Smooth muscle cell (in vitro differentiated cells): Measurements from ENCODE around the gene CFAP100. TPM values are rescaled to one million over a fixed set of nuclear protein-coding genes. Genes with fewer than 3 reads are reported as not detected.

ENCODE experiments used
- DNase-seq: peaks from one replicate; lab custom pipeline; 2025; ENCODE audit not compliant: unreplicated experiment; lab: John Stamatoyannopoulos, UW
- H2AFZ ChIP-seq: fragments of 200-600 bp; sonication (generic); 2 replicates; pipeline ENCODE4 v1.6.0; 2016; ENCODE audit warnings: antibody characterized with exemption, low read depth, mild to moderate bottlenecking
- H3F3A ChIP-seq: fragments of 200-600 bp; sonication (generic); 2 replicates; pipeline ENCODE4 v1.6.0; 2017; ENCODE audit warnings: antibody characterized with exemption, low read depth
- H3K27ac ChIP-seq: fragments of 200-600 bp; sonication (generic); 2 replicates; pipeline ENCODE4 v1.5.1; 2016; ENCODE audit warnings: low read depth, mild to moderate bottlenecking
- H3K27me3 ChIP-seq: fragments of 200-600 bp; sonication (generic); 2 replicates; pipeline ENCODE4 v1.6.1; 2016; ENCODE audit warnings: low read depth, mild to moderate bottlenecking
- H3K36me3 ChIP-seq: fragments of 200-600 bp; sonication (generic); 2 replicates; pipeline ENCODE4 v1.5.1; 2016; ENCODE audit warnings: low read depth
- H3K4me1 ChIP-seq: fragments of 200-600 bp; sonication (generic); 2 replicates; pipeline ENCODE4 v1.5.1; 2016; ENCODE audit warnings: low read depth
- H3K4me2 ChIP-seq: fragments of 200-600 bp; sonication (generic); 2 replicates; pipeline ENCODE4 v1.6.0; 2016; ENCODE audit warnings: mild to moderate bottlenecking
- H3K4me3 ChIP-seq: fragments of 200-600 bp; sonication (generic); 2 replicates; pipeline ENCODE4 v1.5.1; 2016; ENCODE audit warnings: mild to moderate bottlenecking
- H3K79me2 ChIP-seq: fragments of 200-600 bp; sonication (generic); 2 replicates; pipeline ENCODE4 v1.6.0; 2016; ENCODE audit warnings: low read depth, mild to moderate bottlenecking
- H3K9ac ChIP-seq: fragments of 200-600 bp; sonication (generic); 2 replicates; pipeline ENCODE4 v1.6.0; 2016; ENCODE audit warnings: low read depth
- H3K9me3 ChIP-seq: fragments of 200-600 bp; sonication (generic); replicated peaks from 2 replicates; pipeline ENCODE4 v1.5.1; 2016; ENCODE audit warnings: low read depth
- H4K20me1 ChIP-seq: fragments of 200-600 bp; sonication (generic); 2 replicates; pipeline ENCODE4 v1.6.0; 2016; ENCODE audit warnings: low read depth
- WGBS: methylation state at CpG from one replicate; pipeline ENCODE4 v1.1.7; 2016; ENCODE audit warnings: low lambda C conversion rate; 5-methylcytosine and 5-hydroxymethylcytosine counted together
- polyA plus RNA-seq: library from polyadenylated mRNA; unstranded; fragments of >200 nt; fragmentation: Nextera tagmentation; extraction: Ambion mirVana; gene quantifications from 2 replicates; pipeline ENCODE4 v1.2.1, GENCODE V29; 2016
- total RNA-seq: library from RNA; depleted of rRNA; stranded (reverse); fragments of >200 nt; gene quantifications from 2 replicates; pipeline ENCODE4 v1.2.3, GENCODE V29; 2014
- TF ChIP-seq, protein P1 (sequence below): fragments of 200-600 bp; sonication (generic); IDR thresholded peaks from 2 replicates; pipeline ENCODE4 v1.5.1; 2017; ENCODE audit warnings: borderline replicate concordance, mild to moderate bottlenecking, antibody characterized with exemption; ENCODE audit not compliant: insufficient read depth, poor library complexity, severe bottlenecking

The CFAP100 gene
- total and polyA plus RNA-seq, 2 experiments from 2014 or later: not detected

DNA sequence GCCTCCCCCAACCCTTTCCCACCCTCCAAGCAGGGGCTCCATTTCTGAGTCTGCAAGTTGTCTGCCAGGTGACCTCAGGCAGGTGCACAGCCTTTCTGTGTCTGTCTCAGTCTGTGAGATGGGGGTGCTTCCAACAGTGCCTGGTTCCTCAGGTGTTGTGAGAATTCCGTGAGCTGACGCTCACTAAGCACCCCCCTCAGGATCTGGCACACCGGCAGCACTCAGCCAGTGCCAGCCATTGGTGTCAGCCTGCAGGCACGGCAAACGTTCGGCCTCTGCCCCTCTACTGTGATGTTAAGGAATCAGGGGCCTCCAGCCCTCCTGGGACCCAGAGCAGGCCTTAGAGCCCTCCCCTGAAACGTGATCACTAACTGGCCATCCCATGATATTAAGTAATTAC is 39.9 kb upstream of the CFAP100 start:
- Histone ChIP-seq H3K36me3 (no peaks in the 10 kb centered on the region), H3K27me3 (peaks cover 23% of the 10 kb centered on the region), H3F3A (no peaks in the 10 kb centered on the region), H3K4me3 (no peak overlapping the region), H3K4me2 (no peak overlapping the region), H3K27ac (no peak overlapping the region), H3K9me3 (no peaks in the 10 kb centered on the region), H3K79me2 (no peaks in the 10 kb centered on the region), H2AFZ (no peak overlapping the region), H3K4me1 (peaks cover 11% of the 10 kb centered on the region), H3K9ac (no peak overlapping the region), H4K20me1 (no peaks in the 10 kb centered on the region)
- 92% methylated on average over 5 of the region's 7 CpGs for WGBS
- TF ChIP-seq, protein P1, sequence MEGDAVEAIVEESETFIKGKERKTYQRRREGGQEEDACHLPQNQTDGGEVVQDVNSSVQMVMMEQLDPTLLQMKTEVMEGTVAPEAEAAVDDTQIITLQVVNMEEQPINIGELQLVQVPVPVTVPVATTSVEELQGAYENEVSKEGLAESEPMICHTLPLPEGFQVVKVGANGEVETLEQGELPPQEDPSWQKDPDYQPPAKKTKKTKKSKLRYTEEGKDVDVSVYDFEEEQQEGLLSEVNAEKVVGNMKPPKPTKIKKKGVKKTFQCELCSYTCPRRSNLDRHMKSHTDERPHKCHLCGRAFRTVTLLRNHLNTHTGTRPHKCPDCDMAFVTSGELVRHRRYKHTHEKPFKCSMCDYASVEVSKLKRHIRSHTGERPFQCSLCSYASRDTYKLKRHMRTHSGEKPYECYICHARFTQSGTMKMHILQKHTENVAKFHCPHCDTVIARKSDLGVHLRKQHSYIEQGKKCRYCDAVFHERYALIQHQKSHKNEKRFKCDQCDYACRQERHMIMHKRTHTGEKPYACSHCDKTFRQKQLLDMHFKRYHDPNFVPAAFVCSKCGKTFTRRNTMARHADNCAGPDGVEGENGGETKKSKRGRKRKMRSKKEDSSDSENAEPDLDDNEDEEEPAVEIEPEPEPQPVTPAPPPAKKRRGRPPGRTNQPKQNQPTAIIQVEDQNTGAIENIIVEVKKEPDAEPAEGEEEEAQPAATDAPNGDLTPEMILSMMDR: no peak
- no peak for DNase-seq

GRCh38 chr3:126355251-126355650 is 39.5 kb upstream of the CFAP100 start:
- TF ChIP-seq, protein P1: no peak
- DNase-seq: no peak
- Histone ChIP-seq H3K36me3 (no peaks in the 10 kb centered on the region), H2AFZ (no peak overlapping the region), H3K4me2 (no peak overlapping the region), H3K27me3 (peaks cover 28% of the 10 kb centered on the region), H3K79me2 (no peaks in the 10 kb centered on the region), H3K4me3 (peak overlapping the region; percentile 61), H3K4me1 (peaks cover 11% of the 10 kb centered on the region), H3F3A (no peaks in the 10 kb centered on the region), H3K27ac (no peak overlapping the region), H3K9me3 (no peaks in the 10 kb centered on the region), H3K9ac (no peak overlapping the region), H4K20me1 (no peaks in the 10 kb centered on the region)
- WGBS: 72% methylated on average over 3 of the region's 3 CpGs

DNA sequence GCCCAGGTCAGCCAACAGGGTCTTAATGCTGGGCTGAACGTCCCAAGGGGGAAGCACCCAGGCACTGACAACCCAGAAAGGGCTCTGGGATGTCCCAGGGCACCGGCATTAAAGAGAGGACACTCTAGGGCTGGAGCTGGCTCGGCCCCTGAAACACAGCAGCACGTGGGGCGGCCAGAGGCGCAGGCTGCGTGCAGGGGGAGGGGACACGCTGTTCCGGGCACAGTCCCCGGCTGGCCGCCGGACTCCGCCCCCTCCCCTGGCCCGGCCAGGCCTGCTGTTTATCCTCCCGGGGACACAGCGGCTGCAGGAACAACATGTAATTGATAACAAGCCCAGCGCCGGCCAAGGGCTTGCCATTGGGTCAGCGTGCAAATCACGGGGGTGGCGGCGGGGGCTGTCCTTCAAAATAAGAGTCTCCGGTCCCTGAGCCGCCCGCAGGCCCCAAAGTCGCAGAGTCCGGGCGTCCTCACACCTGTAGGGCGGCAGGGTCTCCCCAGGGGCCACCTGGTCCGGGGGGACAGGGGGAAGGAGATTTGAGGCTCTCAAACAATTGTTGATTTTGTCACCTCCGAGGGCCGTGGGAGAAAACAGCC is 38.8 kb upstream of the CFAP100 start:
- peak; percentile 65 for DNase-seq
- TF ChIP-seq, protein P1: no peak
- H3K79me2 ChIP-seq: no peaks in the 10 kb centered on the region
- H4K20me1 ChIP-seq: no peaks in the 10 kb centered on the region
- no peaks in the 10 kb centered on the region for H3K36me3 ChIP-seq
- peak overlapping the region; percentile 94 for H2AFZ ChIP-seq
- peaks cover 11% of the 10 kb centered on the region for H3K4me1 ChIP-seq
- H3K4me3 ChIP-seq: peak overlapping the region; percentile 61
- peak overlapping the region; percentile 97 for H3K4me2 ChIP-seq
- no peak overlapping the region for H3K9ac ChIP-seq
- under 1% methylated on average over 27 of the region's 32 CpGs for WGBS
- no peaks in the 10 kb centered on the region for H3F3A ChIP-seq
- peaks cover 32% of the 10 kb centered on the region for H3K27me3 ChIP-seq
- H3K9me3 ChIP-seq: no peaks in the 10 kb centered on the region
- H3K27ac ChIP-seq: no peak overlapping the region
